22Rv1 (cell line): Measurements from ENCODE around the gene FBH1.

Experiments used
- ZFX ChIP-seq: fragments of 450-650 bp; IDR thresholded peaks from 2 replicates; pipeline ENCODE4 v1.6.1; 2017; ENCODE audit warnings: antibody characterized with exemption, borderline replicate concordance
- TF ChIP-seq, protein P1 (sequence below): fragments of 450-650 bp; IDR thresholded peaks from 2 replicates; pipeline ENCODE4 v1.5.1; 2017; ENCODE audit warnings: mild to moderate bottlenecking

GRCh38 chr10:5953676-5954075 lies 63.6 kb downstream of the FBH1 start:
- TF ChIP-seq, protein P1, sequence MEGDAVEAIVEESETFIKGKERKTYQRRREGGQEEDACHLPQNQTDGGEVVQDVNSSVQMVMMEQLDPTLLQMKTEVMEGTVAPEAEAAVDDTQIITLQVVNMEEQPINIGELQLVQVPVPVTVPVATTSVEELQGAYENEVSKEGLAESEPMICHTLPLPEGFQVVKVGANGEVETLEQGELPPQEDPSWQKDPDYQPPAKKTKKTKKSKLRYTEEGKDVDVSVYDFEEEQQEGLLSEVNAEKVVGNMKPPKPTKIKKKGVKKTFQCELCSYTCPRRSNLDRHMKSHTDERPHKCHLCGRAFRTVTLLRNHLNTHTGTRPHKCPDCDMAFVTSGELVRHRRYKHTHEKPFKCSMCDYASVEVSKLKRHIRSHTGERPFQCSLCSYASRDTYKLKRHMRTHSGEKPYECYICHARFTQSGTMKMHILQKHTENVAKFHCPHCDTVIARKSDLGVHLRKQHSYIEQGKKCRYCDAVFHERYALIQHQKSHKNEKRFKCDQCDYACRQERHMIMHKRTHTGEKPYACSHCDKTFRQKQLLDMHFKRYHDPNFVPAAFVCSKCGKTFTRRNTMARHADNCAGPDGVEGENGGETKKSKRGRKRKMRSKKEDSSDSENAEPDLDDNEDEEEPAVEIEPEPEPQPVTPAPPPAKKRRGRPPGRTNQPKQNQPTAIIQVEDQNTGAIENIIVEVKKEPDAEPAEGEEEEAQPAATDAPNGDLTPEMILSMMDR: no peak
- no peak for TF ChIP-seq ZFX
